ENCODE data around the gene CNTNAP2.

DNA sequence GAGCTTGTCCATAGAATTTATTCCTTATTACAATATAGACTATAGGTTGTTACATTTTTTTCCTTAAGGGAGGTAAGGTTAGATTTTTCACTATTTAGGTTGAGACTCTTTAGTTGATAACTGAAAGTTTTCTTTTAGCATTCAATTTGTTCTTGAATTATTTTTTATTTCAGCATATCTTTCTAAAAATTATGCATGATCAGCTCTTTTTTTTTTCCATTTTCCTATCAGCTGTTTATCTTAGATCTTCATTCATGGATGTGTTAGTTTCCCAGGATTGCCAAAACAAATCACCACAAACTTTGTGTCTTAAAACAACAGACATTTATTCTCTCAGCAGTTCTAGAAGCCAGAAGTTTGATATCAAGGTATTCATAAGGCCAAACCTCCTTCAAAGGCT, 1558.1 kb downstream of the CNTNAP2 start:
- TF ChIP-seq POLR2A (IDR thresholded peaks at IDR 0.05) (no peak), CTCF (IDR thresholded peaks at IDR 0.05) (no peak)
